IPS-18a (cell line): ENCODE data around the gene SPAG16.

Experiments
- H3K27ac ChIP-seq: one replicate; pipeline ENCODE4 v1.5.1; 2013; ENCODE audit warnings: low read length
- H3K27me3 ChIP-seq: one replicate; pipeline ENCODE4 v1.6.1; 2013; ENCODE audit warnings: mild to moderate bottlenecking, low read length; ENCODE audit not compliant: control insufficient read depth, insufficient read depth
- H3K36me3 ChIP-seq: one replicate; pipeline ENCODE4 v1.6.1; 2013; ENCODE audit warnings: low read depth, low read length; ENCODE audit not compliant: control insufficient read depth
- H3K4me1 ChIP-seq: one replicate; pipeline ENCODE4 v1.6.1; 2013; ENCODE audit warnings: low read depth, low read length; ENCODE audit not compliant: control insufficient read depth
- H3K4me3 ChIP-seq: one replicate; pipeline ENCODE4 v1.5.1; 2013; ENCODE audit warnings: low read length
- H3K9ac ChIP-seq: one replicate; pipeline ENCODE4 v1.6.1; 2013; ENCODE audit warnings: mild to moderate bottlenecking, low read length, moderate library complexity
- H3K9me3 ChIP-seq: one replicate; pipeline ENCODE4 v1.6.1; 2013; ENCODE audit warnings: low read depth, low read length; ENCODE audit not compliant: control insufficient read depth

Gene SPAG16

GRCh38 chr2:214242797-214243196, 958.5 kb downstream of the SPAG16 start:
- Histone ChIP-seq H3K36me3 (no peaks in the 10 kb centered on the region), H3K9ac (no peak overlapping the region), H3K9me3 (no peaks in the 10 kb centered on the region), H3K27me3 (no peaks in the 10 kb centered on the region), H3K27ac (no peak overlapping the region), H3K4me3 (no peak overlapping the region), H3K4me1 (peaks cover 8% of the 10 kb centered on the region)

- Histone ChIP-seq H3K9me3 (no peaks in the 10 kb centered on the region), H3K4me3 (no peak overlapping the region), H3K27me3 (no peaks in the 10 kb centered on the region), H3K36me3 (no peaks in the 10 kb centered on the region), H3K9ac (no peak overlapping the region), H3K27ac (no peak overlapping the region), H3K4me1 (peaks cover 8% of the 10 kb centered on the region)
Measured at GRCh38 chr2:214244847-214245246, 960.6 kb downstream of the SPAG16 start.

GRCh38 chr2:214246417-214246816, 962.2 kb downstream of the SPAG16 start:
- Histone ChIP-seq H3K4me3 (no peak overlapping the region), H3K9me3 (no peaks in the 10 kb centered on the region), H3K4me1 (peaks cover 8% of the 10 kb centered on the region), H3K36me3 (no peaks in the 10 kb centered on the region), H3K27ac (no peak overlapping the region), H3K27me3 (no peaks in the 10 kb centered on the region), H3K9ac (no peak overlapping the region)

GRCh38 chr2:214247531-214247930, 963.3 kb downstream of the SPAG16 start:
- Histone ChIP-seq H3K4me1 (peaks cover 8% of the 10 kb centered on the region), H3K27ac (no peak overlapping the region), H3K27me3 (no peaks in the 10 kb centered on the region), H3K9ac (no peak overlapping the region), H3K9me3 (no peaks in the 10 kb centered on the region), H3K4me3 (no peak overlapping the region), H3K36me3 (no peaks in the 10 kb centered on the region)

GRCh38 chr2:214255046-214255445, 970.8 kb downstream of the SPAG16 start:
- Histone ChIP-seq H3K27me3 (no peaks in the 10 kb centered on the region), H3K9me3 (no peaks in the 10 kb centered on the region), H3K9ac (no peak overlapping the region), H3K4me1 (peaks cover 3% of the 10 kb centered on the region), H3K36me3 (no peaks in the 10 kb centered on the region), H3K4me3 (no peak overlapping the region), H3K27ac (no peak overlapping the region)

- no peaks in the 10 kb centered on the region for H3K36me3 ChIP-seq
- no peak overlapping the region for H3K9ac ChIP-seq
- H3K27ac ChIP-seq, result no peak overlapping the region
- H3K4me3 ChIP-seq, result no peak overlapping the region
- no peaks in the 10 kb centered on the region for H3K9me3 ChIP-seq
- H3K4me1 ChIP-seq, result peaks cover 6% of the 10 kb centered on the region
- no peaks in the 10 kb centered on the region for H3K27me3 ChIP-seq
Measured at GRCh38 chr2:214261683-214262082, 977.4 kb downstream of the SPAG16 start.

GRCh38 chr2:214264171-214264570, 979.9 kb downstream of the SPAG16 start:
- Histone ChIP-seq H3K9me3 (no peaks in the 10 kb centered on the region), H3K4me1 (peaks cover 6% of the 10 kb centered on the region), H3K36me3 (no peaks in the 10 kb centered on the region), H3K27ac (no peak overlapping the region), H3K27me3 (no peaks in the 10 kb centered on the region), H3K4me3 (no peak overlapping the region), H3K9ac (no peak overlapping the region)

GRCh38 chr2:214265991-214266489, 981.8 kb downstream of the SPAG16 start:
- Histone ChIP-seq H3K36me3 (no peaks in the 10 kb centered on the region), H3K4me1 (peaks cover 2% of the 10 kb centered on the region), H3K4me3 (no peak overlapping the region), H3K9ac (no peak overlapping the region), H3K27ac (no peak overlapping the region), H3K9me3 (no peaks in the 10 kb centered on the region), H3K27me3 (no peaks in the 10 kb centered on the region)

GRCh38 chr2:214277880-214278279, 993.6 kb downstream of the SPAG16 start:
- no peaks in the 10 kb centered on the region for H3K9me3 ChIP-seq
- H3K9ac ChIP-seq, result no peak overlapping the region
- no peak overlapping the region for H3K4me3 ChIP-seq
- H3K27me3 ChIP-seq, result no peaks in the 10 kb centered on the region
- H3K4me1 ChIP-seq, result no peaks in the 10 kb centered on the region
- no peak overlapping the region for H3K27ac ChIP-seq
- no peaks in the 10 kb centered on the region for H3K36me3 ChIP-seq

GRCh38 chr2:214286011-214286410, 1001.7 kb downstream of the SPAG16 start:
- Histone ChIP-seq H3K36me3 (no peaks in the 10 kb centered on the region), H3K27ac (no peak overlapping the region), H3K9me3 (no peaks in the 10 kb centered on the region), H3K27me3 (no peaks in the 10 kb centered on the region), H3K4me1 (no peaks in the 10 kb centered on the region), H3K9ac (no peak overlapping the region), H3K4me3 (no peak overlapping the region)

- Histone ChIP-seq H3K27me3 (no peaks in the 10 kb centered on the region), H3K4me3 (no peak overlapping the region)
Measured at GRCh38 chr2:214293593-214293992, 1009.3 kb downstream of the SPAG16 start.

GRCh38 chr2:214294426-214294825, 1010.2 kb downstream of the SPAG16 start:
- H3K27me3 ChIP-seq, result no peaks in the 10 kb centered on the region
- no peaks in the 10 kb centered on the region for H3K9me3 ChIP-seq
- no peak overlapping the region for H3K27ac ChIP-seq
- H3K9ac ChIP-seq, result no peak overlapping the region
- no peak overlapping the region for H3K4me3 ChIP-seq
- H3K36me3 ChIP-seq, result no peaks in the 10 kb centered on the region
- H3K4me1 ChIP-seq, result no peaks in the 10 kb centered on the region

More at GRCh38 chr2:214293593-214293992, 1009.3 kb downstream of the SPAG16 start:
- H3K9ac ChIP-seq, result no peak overlapping the region
- H3K4me1 ChIP-seq, result no peaks in the 10 kb centered on the region
- no peaks in the 10 kb centered on the region for H3K9me3 ChIP-seq
- H3K27ac ChIP-seq, result no peak overlapping the region
- H3K36me3 ChIP-seq, result no peaks in the 10 kb centered on the region
